BJ (cell line): ENCODE results near the gene PPP2R5E. TPM values are rescaled to one million over a fixed set of nuclear protein-coding genes. Genes with fewer than 3 reads are reported as not detected.

Source experiments
- CTCF ChIA-PET: fragments of 350-600 bp; formaldehyde crosslinking; extraction: SDS; loops from one replicate; lab custom pipeline; 2021; ENCODE audit warnings: antibody characterized with exemption, inconsistent platforms; lab: Yijun Ruan, JAX
- POLR2A ChIA-PET: fragments of 300-600 bp; sonication (Branson Sonifier 250); formaldehyde crosslinking; extraction: SDS; loops from one replicate; lab custom pipeline; 2021; ENCODE audit warnings: antibody characterized with exemption; lab: Charles Lee
- DNase-seq: peaks from one replicate; pipeline ENCODE4 v3.0.0-alpha.2; 2011; ENCODE audit warnings: low read depth
- H3K27me3 ChIP-seq: 2 replicates; pipeline ENCODE4 v1.6.0; 2011; ENCODE audit warnings: low read length; ENCODE audit not compliant: control insufficient read depth, insufficient read depth
- H3K36me3 ChIP-seq: 2 replicates; pipeline ENCODE4 v1.5.1; 2011; ENCODE audit warnings: low read length; ENCODE audit not compliant: control insufficient read depth, insufficient read depth
- H3K4me3 ChIP-seq: 2 replicates; pipeline ENCODE4 v1.5.1; 2011; ENCODE audit warnings: low read depth, mild to moderate bottlenecking, control low read depth, low read length
- CTCF ChIP-seq: IDR thresholded peaks from 2 replicates; pipeline ENCODE4 v1.5.1; 2011; ENCODE audit warnings: low read depth, mild to moderate bottlenecking, control low read depth, inconsistent platforms, low read length, moderate library complexity; ENCODE audit not compliant: insufficient read depth
- polyA plus RNA-seq: library from polyadenylated mRNA; depleted of rRNA; stranded (reverse); fragments of >200 nt; gene quantifications from 2 replicates; pipeline ENCODE4 v1.2.3, GENCODE V29; 2011

Gene PPP2R5E
- polyA plus RNA-seq, 1 experiment = 4.8 TPM

DNA sequence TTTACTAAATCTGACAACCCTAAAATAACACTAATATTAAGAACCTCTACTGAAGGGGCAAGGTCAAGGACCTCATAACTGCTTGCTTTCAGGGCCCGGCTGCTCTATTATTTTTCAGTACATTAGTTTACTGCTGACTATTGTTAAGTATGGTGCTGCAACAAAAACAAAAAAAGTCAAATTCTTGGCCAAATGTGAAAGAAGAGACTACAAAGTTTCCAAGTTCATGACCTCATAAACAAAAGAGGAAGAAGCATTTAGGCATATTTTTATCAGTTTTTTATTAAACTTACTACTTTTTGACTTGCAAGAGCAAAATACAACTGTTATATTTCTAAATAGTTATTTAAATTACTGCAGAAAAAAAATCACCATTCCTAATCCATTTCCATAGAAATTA is 114.7 kb downstream of the PPP2R5E start:
- TF ChIP-seq CTCF = no peak
- CTCF ChIA-PET = no interaction called here

DNA sequence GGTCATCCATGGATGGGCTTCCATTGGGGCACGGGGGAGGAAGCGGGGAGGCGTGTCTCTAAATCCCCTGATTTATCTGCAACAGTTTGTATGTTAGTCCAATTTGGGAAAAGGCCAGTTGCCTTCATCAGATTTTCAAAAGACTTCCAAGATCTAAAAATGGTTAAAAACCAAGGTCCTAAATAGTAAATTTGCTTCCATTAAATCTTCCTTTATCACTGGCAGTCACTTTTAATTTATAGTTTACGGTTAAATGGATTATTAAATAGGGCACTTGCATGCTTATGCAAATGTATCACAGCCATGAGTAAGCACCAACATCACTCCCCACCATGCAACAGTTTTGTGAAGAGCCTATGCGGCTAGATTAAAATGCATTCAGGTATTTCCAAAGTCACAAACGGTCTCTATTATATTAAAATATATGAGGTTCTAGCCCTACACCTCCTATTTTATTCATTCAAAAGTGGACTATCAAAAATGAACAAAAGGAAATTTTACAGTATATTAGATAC is 116.3 kb downstream of the PPP2R5E start:
- TF ChIP-seq CTCF = no peak
- Histone ChIP-seq H3K27me3 (no peaks in the 10 kb centered on the region), H3K4me3 (no peak overlapping the region), H3K36me3 (0 out of 2 replicates have a peak, but pooled peaks cover 1% of the 10 kb centered on the region)
- CTCF ChIA-PET = no interaction called here
- POLR2A ChIA-PET = interaction anchor here (0.6 kb wide), 1 partner anchor 1496 kb away, joined by 5 read pairs; no protein-coding TSS in a partner anchor
- no peak for DNase-seq

More for the DNA sequence above, 114.7 kb downstream of the PPP2R5E start:
- Histone ChIP-seq H3K36me3 (no peaks in the 10 kb centered on the region), H3K4me3 (no peak overlapping the region), H3K27me3 (no peaks in the 10 kb centered on the region)
- POLR2A ChIA-PET = no interaction called here
- no peak for DNase-seq

GRCh38 chr14:63423889-63424288 is 119.3 kb downstream of the PPP2R5E start:
- Histone ChIP-seq H3K4me3 (no peak overlapping the region), H3K36me3 (0 out of 2 replicates have a peak, but pooled peaks cover 1% of the 10 kb centered on the region), H3K27me3 (no peaks in the 10 kb centered on the region)
- no peak for TF ChIP-seq CTCF
- DNase-seq = no peak
- POLR2A ChIA-PET = no interaction called here
- CTCF ChIA-PET = interaction anchor here (1.0 kb wide), 1 partner anchor 65 kb away, joined by 3 read pairs; no protein-coding TSS in a partner anchor

GRCh38 chr14:63423381-63423780 is 119.8 kb downstream of the PPP2R5E start:
- ChIA-PET POLR2A (no interaction called here), CTCF (interaction anchor here (1.0 kb wide), 1 partner anchor 66 kb away, joined by 3 read pairs; no protein-coding TSS in a partner anchor)
- no peak for DNase-seq
- TF ChIP-seq CTCF = no peak
- H3K4me3 ChIP-seq = no peak overlapping the region
- H3K27me3 ChIP-seq = no peaks in the 10 kb centered on the region
- 0 out of 2 replicates have a peak, but pooled peaks cover 1% of the 10 kb centered on the region for H3K36me3 ChIP-seq

DNA sequence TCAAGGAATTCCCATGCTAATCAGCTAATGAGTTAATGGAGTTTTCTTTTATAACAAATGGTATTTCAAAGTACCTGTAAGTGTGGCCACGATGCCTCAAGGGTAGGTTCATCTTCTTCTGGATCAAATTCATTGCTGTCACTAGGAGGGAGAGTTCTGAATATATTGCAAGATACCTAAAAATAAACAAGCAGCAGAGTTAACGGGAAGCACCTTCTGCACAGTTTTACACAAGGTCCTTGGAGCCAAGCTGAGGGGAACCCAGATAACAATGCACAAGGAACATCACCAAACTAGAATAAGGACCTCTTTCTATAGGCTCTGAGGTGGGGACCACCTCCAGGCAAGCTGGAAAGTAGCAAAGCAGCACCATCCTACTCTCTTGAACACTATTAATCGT is 121.3 kb downstream of the PPP2R5E start:
- H3K36me3 ChIP-seq = 0 out of 2 replicates have a peak, but pooled peaks cover 1% of the 10 kb centered on the region
- no peak overlapping the region for H3K4me3 ChIP-seq
- no peaks in the 10 kb centered on the region for H3K27me3 ChIP-seq
- ChIA-PET POLR2A (no interaction called here), CTCF (interaction anchor here (1.0 to 1.2 kb wide), 2 partner anchors 120 to 137 kb away, joined by 4 to 5 read pairs; partner anchors contain the start of gene PPP2R5E)
- no peak for TF ChIP-seq CTCF
- no peak for DNase-seq
